ENCODE measurements around the gene CPLANE1.

Gene CPLANE1

DNA sequence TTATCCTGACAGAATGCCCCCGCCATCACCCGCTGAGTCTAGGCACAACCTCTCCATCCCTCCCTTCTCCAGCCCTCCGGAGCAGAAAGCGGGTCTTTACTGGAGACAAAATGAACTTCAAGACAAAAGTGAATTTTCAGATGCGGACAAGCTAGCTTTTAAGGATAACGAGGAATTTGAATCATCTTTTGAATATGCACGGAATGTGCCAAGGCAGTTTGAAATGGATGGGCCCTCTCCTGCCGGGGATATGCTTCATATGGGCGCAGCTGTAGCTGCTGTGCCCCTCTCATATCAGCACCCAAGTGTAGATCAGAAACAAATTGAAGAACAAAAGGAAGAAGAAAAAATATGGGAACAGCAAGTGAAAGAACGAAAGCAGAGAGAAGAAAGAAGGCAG is 37.5 kb downstream of the CPLANE1 start:
- in situ Hi-C loops (cut with HindIII; ENCODE audit: low sequenced_read_pairs): no loop called here
- TF ChIP-seq, protein P1, sequence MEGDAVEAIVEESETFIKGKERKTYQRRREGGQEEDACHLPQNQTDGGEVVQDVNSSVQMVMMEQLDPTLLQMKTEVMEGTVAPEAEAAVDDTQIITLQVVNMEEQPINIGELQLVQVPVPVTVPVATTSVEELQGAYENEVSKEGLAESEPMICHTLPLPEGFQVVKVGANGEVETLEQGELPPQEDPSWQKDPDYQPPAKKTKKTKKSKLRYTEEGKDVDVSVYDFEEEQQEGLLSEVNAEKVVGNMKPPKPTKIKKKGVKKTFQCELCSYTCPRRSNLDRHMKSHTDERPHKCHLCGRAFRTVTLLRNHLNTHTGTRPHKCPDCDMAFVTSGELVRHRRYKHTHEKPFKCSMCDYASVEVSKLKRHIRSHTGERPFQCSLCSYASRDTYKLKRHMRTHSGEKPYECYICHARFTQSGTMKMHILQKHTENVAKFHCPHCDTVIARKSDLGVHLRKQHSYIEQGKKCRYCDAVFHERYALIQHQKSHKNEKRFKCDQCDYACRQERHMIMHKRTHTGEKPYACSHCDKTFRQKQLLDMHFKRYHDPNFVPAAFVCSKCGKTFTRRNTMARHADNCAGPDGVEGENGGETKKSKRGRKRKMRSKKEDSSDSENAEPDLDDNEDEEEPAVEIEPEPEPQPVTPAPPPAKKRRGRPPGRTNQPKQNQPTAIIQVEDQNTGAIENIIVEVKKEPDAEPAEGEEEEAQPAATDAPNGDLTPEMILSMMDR (IDR thresholded peaks at IDR 0.05; ENCODE audit: low read depth, low read length, missing control alignments): no peak
- no peak for DNase-seq (ENCODE audit: low read depth)
- H3K4me3 ChIP-seq (ENCODE audit: low read depth, low read length): no peak overlapping the region

DNA sequence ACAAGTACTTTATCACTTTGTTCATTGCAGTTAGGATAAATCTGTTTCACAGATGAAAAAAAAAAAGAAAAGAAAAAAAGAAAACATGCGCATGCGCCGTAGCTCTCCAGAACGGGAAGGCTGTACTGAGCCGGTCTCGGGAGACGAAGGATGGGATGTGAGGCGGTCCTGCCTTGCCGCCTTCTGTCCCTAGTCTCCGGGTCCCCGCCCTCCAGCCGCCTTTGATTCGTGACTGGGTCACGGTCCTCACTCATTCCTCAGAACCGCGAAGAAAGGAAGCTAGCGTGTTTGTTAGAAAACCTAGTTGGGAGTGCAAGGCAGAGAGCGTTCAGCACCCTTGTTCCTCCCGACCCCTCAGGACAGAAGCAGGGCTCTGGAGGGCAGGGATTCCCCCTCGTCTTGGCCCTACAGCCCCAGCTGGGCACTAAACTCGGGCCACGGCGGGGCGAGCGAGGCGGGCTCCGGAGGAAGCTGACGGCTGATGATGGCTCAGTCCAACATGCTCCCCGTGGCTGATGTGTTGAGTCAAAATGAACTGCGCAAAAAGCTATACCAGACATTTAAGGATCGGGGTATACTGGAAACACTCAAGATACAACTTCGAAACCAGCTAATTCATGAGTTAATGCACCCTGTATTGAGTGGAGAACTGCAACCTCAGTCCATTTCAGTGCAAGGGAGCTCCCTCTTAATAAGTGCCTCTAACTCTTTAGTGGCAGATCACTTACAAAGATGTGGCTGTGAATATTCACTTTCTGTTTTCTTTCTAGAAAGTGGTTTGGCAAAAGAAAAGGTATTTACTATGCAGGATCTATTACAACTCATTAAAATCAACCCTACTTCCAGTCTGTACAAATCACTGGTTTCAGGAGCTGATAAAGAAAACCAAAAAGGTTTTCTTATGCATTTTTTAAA is 40.0 kb downstream of the CPLANE1 start:
- no peak for DNase-seq (ENCODE audit: low read depth)
- in situ Hi-C loops (cut with HindIII; ENCODE audit: low sequenced_read_pairs): no loop called here
- TF ChIP-seq, protein P1 (IDR thresholded peaks at IDR 0.05; ENCODE audit: low read depth, low read length, missing control alignments): no peak
- peak overlapping the region; percentile 22 for H3K4me3 ChIP-seq (ENCODE audit: low read depth, low read length)

DNA sequence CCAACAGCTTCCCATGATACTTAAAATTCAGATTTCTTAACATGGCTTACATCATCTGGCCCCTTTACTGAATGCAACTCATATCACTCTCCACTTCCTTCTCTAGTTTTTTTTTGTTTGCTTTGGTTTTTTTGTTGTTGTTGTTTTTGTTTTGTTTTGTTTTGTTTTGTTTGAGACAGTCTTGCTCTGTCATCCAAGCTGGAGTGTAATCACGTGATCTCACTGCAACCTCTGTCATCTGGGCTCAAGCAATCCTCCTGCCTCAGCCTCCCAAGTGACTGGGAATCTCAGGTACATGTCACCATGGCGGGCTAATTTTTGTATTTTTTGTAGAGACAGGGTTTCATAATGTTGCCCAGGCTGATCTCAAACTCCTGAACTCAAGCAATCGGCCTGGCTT is 41.4 kb downstream of the CPLANE1 start:
- in situ Hi-C loops (cut with HindIII; ENCODE audit: low sequenced_read_pairs): no loop called here
- TF ChIP-seq, protein P1 (IDR thresholded peaks at IDR 0.05; ENCODE audit: low read depth, low read length, missing control alignments): no peak
- no peak overlapping the region for H3K4me3 ChIP-seq (ENCODE audit: low read depth, low read length)
- no peak for DNase-seq (ENCODE audit: low read depth)

DNA sequence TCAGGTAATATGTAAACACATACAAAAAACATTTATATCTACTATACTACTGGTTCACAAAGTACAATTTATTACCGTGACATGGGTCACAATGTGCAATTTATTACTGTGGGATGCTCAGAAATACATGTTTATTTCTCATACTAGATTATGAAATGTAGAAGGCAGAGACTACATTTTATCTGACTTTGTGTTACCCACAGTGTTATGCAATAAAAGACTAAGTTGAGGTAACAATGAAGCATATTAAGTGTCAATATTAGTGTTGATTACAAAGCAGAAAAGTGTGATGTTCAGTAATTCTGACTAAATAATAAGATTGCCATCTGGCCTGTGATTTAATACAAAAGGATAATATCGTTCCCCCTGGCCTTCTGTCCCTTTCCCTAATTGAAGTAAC is 42.4 kb downstream of the CPLANE1 start:
- TF ChIP-seq, protein P1 (IDR thresholded peaks at IDR 0.05; ENCODE audit: low read depth, low read length, missing control alignments): no peak
- H3K4me3 ChIP-seq (ENCODE audit: low read depth, low read length): no peak overlapping the region
- in situ Hi-C loops (cut with HindIII; ENCODE audit: low sequenced_read_pairs): no loop called here
- DNase-seq (ENCODE audit: low read depth): no peak

DNA sequence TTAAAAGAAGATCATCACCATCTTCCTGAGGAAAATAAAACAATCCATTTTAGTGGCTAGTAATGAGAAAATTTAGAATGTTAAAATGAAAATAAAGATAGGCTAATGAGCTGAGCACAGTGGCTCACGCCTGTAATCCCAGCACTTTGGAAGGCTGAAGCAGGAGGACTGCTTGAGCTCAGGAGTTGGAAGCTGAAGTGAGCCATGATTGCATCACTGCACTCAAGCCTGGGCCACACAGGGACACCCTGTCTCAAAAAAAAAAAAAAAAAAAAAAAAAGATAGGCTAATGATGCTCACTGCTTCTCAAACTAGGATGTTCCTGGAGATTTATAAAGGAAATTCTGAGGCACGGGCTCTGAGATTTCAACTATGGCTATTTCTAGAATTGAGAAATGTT is 50.3 kb downstream of the CPLANE1 start:
- no peak for DNase-seq (ENCODE audit: low read depth)
- in situ Hi-C loops (cut with HindIII; ENCODE audit: low sequenced_read_pairs): no loop called here
- TF ChIP-seq, protein P1 (IDR thresholded peaks at IDR 0.05; ENCODE audit: low read depth, low read length, missing control alignments): no peak
- no peak overlapping the region for H3K4me3 ChIP-seq (ENCODE audit: low read depth, low read length)

DNA sequence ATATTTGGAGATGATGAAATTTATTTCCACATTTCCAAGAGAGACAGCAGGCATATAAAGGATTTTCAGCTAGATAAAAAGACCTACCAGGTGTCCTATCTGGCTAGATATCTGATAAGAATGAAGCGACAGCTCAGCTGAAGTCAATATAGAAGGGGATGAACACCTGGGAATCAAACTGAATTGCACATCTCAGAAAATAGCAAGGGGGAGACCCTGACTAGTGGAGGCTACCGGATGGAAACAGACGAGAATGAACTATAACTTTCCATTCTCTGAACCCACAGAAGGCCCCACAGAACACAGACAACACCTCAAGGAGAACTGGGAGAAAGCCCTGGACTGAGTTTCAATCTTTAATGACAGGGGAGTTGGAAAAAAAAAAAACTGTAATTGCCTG is 51.1 kb downstream of the CPLANE1 start:
- H3K4me3 ChIP-seq (ENCODE audit: low read depth, low read length): no peak overlapping the region
- DNase-seq (ENCODE audit: low read depth): no peak
- TF ChIP-seq, protein P1 (IDR thresholded peaks at IDR 0.05; ENCODE audit: low read depth, low read length, missing control alignments): no peak
- in situ Hi-C loops (cut with HindIII; ENCODE audit: low sequenced_read_pairs): no loop called here
